Stimulated activated CD4-positive, alpha-beta T cell treated with anti-CD3 and anti-CD28 coated beads, TNF-alpha, amount 100 ng/mL, for 4 hours (primary cell): Measurements from ENCODE around the gene SLIT1.

Experiments
- DNase-seq, 3 experiments: peaks; one replicate each; pipeline ENCODE4 v3.0.0-alpha.2; 2020; ENCODE audit warnings: low read depth in 3 of 3

Gene SLIT1

DNA sequence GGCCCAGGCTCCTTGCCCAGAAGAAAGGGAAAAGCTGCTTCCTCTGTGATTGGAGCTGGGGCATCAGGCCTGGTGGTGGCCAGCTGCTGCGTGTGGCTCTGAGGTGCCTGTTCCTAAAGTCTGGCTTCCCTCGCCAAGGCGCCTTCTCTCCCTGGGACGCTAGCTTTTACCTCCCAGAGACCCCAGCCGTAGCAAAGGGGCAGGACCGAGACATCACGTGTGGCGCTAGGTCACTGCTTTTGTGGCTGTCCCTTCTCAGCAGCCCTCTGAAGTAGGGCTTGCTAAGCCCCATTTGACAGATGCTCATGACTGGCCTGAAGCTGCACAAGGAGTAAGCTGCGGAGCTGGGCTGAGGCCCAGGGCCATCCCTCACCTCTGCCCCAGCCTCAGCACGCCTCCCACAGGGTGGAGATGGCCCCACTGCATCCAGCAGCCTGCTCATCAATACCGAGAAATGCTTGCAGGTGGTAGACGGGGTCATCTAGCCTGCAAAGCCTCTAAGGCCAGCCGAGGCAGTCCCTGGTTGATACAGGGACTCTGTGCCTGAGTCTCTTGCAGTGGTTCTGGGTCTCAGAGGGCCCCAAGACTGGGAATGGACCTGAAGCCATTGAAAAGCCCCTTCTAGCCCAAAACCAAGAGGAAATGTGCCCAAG lies 182.5 kb downstream of the SLIT1 start:
- no peak for DNase-seq

DNA sequence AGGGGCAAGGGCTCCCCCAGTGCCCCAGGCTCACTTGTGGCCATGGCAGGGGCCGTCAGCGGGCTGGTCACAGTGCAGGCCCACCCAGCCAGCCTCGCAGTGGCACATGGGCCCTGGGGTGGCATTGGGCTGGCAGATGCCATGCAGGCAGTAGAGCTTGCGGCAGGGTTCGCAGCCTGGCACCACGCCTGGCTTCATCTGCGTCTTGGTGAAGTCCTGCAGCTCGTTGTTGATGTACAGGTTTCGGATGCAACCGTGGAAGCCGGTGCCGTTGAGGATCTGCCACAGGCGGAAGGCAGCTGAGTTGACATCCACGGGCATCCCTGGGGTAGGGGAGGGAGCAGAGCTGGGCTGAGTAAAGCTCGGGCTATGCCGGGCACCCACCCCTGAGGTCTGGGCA lies 183.1 kb downstream of the SLIT1 start:
- DNase-seq, result no peak

DNA sequence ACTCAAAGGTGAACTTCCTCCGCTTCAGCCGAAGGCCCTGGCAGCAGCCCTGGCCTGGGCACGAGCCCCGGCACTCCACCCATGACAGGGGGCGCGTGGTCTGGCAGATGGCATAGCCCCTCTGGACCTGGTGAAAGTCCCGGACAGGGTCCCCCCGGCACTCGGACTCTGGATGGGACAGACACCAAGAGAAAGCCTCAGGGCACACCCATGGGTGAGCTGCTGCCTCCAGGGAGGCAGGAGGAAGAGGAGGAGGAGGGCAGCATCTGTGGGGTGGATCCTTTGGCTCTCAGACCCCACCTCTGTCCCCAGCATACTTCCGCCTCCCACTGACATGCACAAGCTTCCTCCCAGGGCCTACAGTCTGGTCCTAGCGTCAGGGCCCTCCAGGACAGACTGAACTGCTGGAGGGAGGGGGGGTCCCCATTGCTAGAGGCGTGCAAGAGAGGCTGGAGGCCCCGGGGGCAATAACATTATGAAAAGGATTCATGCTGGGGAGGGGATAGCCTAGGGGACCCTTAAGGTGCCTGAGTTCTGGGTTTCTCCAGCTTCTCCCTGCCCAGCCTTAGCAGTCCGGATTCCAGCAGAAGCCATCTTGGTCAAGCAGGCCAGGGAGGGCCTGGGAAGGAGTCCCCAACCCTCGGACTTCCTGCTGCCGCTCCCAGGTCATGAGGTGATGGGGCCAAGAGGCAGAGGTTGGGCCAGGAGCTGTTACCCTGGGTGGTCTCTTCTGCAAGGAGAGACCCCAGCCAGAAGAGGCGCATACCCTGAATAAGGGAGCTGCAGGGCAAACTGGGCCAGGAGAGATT lies 184.4 kb downstream of the SLIT1 start:
- no peak for DNase-seq

DNA sequence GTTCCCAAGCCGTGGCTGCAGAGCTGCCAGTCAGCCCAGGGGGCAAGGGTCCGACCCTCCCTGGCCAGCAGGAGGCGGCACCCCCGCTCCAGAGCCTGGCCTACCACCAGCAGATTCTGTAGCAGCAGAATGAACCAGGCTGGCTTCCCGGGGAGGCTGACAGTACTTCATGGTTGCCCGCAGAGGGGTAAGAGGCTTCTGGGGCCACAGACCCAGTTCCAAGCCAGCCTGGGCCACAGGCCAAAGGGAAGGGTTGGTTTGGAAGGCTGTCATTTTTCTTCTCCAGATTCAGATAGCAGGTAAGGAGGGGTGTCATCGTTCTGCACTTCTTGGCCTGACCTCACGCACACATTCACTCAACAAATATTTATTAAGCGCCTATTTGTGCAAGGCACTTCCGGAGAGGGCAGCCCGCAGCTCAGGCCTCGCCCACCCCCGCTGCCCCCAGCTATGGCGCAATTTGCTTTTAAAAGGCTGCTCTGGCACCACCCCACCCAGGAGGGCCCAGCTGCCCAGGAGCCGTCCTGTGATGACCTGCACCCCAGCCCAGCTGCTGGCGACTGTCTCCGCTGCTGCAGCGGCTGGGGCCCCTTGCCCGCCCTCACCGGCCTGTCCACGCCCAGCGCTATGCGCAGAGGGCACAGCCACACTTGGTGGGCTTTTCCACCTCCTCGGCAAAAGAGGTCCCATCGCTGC lies 185.1 kb downstream of the SLIT1 start:
- no peak for DNase-seq

DNA sequence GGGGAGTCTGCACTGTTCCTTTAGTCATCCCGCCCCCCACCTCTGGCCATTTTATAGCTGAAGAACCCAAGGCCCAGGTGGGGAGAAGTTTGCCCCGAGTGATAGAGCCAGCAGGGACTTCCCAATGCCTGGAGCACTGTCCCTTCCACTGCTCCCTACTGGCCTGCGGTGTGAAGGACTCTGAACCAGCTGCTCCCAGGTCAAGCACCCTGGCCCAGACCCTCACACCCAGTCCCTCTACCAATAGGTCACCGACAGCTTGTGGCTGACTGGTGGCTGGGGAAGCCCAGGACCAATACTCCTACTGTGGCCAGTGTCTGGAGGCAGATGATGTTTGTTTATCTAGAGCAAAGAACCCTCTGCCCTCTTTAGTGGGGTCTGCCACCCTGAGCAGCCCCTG lies 185.8 kb downstream of the SLIT1 start:
- DNase-seq, result no peak

DNA sequence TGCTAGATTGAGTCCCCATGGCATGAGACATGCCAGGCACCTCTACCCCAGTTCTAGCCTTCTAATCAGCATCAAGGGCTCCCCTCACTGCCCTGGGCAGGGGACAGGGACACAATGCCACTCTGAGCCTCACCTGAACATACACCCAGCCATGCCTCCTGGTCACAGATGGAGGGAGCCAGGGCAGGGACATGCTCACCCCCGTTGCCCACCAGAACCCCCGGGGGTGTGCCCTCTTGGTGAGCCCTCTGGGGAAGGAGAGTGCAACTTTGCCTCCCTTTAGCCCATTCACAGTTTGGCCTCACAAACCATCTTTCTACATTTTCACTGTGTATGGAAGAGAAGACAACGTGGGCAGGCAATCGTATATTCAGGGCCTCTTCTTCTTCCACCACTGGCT lies 186.4 kb downstream of the SLIT1 start:
- no peak for DNase-seq

DNA sequence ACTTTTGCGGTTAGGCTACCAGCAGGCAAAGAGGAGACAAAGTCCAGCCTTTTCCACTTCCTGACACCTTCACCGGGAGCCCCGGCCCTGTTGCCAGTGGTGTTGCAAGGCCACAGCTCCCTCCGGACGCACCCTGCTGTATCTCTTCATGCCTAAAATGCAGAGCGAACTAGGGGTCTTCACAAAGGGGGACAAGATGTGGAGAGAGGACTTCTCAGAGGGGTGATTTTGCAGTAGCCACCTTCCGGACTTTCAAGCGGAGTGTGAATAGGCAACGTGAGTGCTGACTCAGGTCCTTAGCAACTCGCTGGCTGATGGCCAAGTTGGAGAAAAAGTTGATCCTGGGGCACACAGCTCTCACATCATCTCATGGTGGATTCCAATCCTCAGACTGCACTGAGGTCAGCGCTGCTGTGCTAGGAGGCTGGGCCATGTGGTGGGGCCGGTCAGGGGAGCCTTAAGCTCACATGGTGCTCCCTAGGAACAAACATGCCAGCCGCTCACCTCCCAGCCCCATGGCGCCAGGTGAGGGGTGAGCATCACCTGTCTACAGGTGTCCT lies 187.3 kb downstream of the SLIT1 start:
- no peak for DNase-seq

DNA sequence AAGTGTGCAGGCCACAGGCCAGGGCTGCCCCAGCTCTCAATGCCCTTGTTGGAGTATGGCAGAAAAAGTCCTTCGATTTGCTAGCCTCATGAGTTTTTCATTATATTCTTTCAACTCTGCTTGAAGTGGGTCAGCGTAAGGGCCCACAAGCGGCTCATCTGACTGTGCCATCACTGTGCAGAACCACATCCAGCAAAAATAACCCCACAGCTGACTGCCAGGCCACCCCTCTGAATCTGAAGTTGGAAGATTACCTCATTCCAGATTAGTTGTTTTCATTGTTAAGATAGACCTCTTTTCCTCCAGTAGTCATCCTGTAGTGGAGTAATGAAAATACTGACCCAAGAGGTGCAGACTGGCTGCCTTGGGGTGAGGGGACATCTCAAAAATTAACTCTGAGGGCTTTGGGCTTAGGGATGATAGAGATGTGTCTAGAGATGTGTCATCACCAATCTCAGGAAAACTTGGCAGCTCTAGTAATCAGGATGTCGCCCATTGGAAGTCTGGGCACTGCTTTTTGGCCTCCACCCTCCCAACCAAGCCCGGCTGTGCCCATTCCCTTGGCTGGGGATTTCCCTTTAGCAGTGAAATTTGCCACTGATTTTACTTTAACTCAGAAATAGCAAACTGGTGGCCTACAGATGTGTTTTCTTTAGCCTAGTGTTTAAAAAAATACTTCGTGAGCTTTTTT lies 189.3 kb downstream of the SLIT1 start:
- DNase-seq, result no peak

DNA sequence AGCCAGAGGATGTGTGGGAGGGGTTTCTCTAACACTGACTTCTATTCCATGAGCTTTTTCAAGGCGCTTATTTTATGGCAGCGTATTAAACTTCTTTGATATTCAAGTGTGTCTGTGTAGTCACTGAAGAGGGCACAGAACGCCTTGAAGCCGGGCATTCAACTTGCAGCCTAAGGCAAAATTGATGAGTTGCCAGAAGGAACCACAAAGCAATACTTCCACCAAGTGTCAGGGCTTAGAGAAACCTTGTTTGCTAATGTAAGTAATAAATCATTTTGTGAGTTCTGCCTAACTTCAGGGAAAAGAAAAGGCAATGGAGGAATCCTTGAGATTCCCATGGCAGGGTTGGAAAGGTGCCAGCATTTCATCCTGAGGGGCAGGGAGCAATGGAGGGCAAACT lies 189.9 kb downstream of the SLIT1 start:
- DNase-seq, result no peak

DNA sequence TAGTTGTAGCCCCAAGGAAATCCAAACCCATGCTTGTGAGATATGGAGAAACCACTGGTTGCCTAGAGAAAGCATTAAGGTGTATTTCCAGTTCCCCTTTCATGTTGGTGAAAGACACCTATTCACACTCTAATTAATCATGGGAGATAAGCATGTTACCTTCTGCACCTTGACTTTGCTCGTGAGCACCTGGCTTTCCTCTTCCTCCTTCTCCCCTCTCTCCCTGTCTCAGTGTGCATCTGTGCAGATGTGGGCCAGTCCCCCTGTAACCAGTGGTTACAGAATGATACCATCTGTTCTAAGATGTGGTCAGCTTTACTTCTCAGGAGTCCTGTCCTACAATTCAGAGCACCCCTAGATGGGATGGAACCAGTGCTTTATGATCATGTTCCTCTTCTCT lies 193.0 kb downstream of the SLIT1 start:
- DNase-seq, result no peak

DNA sequence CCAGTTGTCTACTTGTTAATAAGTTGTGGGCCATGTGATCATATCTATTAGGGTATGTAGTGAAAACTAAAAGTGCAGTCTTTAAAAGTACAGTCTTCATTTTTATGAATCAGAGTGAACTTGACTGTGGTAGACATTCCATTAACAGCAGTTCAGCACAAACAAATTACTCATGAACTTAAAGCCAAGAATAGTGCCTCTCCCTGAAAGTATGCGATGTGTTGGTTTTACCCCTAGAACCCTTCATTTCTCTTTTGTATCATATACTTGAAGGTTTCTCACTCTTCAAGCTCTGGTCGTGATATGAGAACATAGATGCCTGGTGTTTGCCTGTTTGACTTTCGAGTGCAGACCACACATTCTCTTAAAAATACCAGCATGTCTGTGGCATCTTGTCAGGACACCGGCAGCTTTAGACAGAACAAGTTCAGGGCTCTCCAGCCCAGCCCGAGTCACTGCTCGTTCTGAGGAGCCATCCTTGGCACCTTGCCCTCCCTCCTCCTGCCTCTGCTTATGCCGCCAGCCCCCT lies 194.4 kb downstream of the SLIT1 start:
- no peak for DNase-seq

DNA sequence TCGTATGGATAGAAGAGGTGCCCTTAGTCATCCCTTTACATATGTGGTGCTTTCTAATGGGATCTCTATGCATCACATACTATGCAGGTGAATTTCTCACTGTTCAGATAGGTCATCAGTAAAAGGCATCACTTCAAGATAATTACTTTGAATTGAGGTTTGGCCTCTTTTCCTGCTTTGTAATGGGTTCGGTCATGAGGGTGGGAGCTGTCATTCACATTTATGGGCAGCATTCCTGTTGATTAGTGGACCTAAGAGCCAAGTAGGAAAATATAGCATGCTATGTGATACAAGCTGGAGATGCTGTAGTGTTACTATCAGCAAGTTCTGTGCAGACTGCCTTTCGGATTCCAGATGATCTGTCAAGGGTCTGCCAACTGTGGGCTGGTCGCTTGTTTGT lies 197.3 kb downstream of the SLIT1 start:
- no peak for DNase-seq

DNA sequence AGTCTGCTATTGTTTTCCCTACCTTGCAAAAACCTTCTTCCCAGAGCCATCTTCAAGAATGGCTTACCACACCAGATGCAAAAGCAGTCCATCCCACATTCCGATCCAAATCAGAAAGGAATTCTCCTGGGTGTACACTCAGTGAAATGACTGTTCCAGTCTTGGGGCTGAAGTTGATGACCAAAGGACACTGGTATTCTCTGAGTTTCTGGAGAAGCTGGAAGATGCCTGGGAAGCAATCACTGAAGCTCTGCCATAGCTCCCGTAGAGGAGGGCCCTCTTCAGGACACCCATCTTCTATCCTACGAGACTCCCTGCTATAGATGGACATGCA lies 197.9 kb downstream of the SLIT1 start:
- DNase-seq, result no peak

DNA sequence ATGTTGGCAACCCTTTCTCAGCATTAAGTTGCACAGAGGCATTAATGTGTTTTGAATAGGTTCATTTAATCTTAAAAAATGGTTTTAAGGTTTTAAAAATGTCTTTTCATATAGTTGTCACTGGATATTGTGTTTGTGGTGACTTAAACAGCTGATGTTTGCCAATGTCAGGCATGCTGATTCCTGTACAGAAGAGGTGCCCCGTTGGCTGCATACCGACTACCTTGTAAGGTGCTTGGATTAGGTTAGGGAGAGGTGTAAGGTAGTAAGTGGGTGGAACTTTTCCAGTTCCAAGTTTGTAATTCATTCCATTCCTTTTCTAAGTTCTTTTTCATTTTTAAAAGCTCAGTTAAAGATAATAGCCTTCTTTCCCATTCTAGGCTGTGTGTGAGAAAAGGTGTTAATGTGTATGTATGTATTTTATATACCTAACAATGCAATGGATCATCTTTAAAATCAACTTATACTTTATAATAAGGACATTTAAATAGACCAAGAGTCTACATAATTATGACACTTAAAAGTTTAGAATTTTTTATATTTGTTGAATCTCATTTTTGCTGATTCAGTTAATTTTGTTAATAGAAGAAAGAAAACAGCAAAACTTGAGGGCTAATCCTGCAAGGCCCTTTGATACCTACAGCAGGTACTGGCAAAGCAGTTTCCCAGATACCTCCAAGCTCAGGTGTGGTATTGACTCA lies 198.5 kb downstream of the SLIT1 start:
- DNase-seq, result no peak

DNA sequence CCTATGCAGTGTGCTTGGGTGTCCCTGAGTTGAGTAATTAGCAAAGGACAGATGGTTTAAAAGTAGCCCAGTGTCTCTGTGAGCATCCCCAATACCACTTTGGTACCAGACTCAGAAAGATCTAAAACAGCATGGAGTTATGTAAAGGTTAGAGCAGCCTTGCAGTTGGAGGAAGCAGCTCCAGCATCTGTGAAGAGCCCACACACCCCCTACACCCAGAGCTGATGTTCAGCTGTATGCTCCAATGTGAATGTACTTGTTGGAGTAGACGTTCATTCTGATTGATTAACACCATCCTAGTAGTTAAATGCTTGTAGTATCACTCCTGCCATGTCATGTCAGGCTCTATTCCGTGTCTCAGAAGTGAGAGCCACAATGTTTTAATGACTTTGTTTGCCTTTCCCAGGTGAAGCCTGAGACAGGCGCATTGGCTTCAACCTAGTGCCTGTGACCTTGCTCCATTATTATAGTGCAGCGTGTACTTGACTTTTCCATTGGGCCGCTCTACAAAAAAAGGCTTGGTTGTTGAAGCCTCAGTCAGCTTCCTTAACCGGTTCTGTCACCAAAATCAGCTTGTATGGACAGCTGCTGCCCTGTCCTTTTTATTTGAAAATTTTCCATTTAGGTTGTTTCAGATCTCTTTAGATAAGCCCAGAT lies 199.4 kb downstream of the SLIT1 start:
- DNase-seq, result no peak

DNA sequence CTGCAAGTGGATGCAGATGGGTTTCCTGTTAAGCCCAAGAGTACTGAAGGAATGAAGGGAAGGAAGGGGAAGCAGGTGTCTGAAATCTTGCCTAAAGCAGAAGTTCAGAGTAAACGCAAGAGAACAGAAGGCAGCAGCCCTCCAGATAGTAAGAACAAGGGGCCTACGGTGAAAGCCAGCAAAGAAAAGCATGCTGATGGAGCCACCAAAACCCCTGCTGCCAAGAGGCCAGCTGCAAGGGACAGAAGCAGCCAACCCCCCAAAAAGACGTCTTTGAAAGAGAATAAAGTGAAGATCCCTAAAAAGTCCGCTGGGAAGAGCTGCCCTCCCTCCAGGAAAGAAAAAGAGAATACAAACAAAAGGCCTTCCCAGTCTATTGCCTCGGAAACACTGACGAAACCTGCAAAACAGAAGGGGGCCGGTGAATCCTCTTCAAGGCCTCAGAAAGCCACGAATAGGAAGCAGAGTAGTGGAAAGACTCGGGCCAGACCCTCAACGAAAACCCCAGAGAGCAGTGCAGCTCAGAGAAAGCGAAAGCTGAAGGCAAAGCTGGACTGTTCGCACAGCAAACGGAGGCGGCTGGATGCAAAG lies 201.1 kb downstream of the SLIT1 start:
- no peak for DNase-seq

DNA sequence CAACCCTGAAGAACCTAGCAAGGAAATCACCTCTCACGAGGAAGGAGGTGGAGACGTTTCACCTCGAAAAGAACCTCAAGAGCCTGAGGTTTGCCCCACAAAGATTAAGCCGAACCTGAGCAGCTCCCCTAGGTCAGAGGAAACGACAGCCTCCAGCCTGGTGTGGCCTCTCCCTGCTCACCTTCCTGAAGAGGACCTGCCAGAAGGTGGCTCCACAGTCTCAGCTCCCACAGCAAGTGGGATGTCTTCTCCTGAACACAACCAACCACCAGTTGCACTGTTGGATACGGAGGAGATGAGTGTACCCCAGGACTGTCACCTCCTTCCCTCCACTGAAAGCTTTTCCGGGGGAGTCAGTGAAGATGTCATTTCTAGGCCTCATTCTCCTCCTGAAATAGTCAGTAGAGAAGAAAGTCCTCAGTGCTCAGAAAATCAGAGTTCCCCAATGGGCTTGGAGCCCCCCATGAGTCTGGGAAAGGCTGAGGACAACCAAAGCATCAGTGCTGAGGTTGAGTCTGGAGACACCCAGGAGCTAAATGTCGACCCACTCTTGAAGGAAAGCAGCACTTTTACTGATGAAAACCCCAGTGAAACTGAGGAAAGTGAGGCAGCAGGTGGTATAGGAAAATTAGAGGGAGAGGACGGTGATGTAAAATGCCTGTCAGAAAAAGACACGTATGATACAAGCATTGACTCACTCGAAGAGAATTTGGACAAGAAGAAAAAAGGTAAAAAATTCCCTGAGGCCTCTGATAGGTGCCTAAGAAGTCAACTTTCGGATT lies 203.4 kb downstream of the SLIT1 start:
- DNase-seq, result no peak

DNA sequence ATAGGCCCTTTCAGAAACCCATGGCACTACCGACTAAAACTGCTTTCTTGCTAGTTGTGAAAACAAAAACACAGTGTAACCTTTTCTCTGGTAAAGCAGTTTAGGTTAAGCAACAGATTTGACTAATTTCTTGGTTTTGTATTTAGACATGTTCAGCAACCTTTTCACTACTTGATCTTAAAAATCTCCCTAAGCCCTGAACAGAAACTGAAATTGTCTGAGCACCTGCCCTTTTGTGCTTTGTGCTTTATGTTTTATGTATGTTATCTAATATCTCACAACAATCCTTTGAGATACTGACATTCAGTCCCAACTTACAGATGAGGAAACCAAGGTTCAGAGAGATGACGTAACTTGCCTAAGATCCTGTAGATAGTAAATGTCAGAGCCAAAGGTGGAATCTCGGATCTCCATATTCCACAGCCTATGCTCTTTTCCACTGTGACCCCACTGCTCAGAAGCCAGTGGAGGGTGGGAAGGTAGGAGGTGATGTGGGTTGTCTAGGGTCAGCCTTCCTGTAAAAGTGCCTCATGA lies 207.1 kb downstream of the SLIT1 start:
- DNase-seq, result no peak

DNA sequence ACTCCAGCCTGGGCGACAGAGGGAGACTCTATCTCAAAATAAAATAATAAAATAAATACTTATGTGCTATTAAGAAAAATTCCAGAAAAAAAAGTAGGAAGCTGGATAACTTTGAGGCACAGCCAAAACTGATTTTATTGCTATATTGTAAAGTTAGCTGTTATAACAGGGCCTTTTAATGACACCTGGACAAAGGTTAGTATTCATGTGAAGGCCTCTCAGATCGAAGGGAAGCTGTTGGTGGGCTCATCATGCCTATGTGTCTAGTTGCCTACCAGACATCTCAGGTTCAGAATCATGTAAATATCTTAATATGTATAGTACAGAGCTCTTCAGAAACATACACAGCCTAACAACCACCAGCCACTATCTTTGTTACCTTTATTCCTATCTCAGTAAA lies 210.6 kb downstream of the SLIT1 start:
- DNase-seq, result no peak
